Activated CD8-positive, alpha-beta memory T cell treated with anti-CD3 and anti-CD28 coated beads for 24 hours (primary cell): Measurements from ENCODE around the gene REG1A.

Experiments
- DNase-seq: peaks from one replicate; pipeline ENCODE4 v3.0.0-alpha.2; 2020

REG1A gene

DNA sequence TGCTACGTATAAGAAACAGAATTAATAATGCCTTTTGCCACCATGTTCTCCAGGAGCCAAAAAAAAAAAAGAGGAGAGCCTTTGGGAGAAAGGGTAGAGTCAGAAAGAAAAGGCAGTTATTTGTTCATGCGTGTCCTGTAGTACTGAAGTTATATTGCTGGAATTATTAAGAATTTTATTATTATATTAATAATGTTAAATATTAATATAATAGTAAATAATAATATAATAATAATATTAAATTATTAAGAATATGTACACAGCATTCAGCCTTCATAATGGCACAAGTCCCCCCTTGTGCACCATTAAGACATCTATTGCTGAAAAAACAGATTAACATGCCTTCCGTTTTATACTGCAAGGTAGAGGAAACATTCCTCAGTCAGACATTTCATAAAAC lies 8.1 kb downstream of the REG1A start:
- DNase-seq, result no peak

DNA sequence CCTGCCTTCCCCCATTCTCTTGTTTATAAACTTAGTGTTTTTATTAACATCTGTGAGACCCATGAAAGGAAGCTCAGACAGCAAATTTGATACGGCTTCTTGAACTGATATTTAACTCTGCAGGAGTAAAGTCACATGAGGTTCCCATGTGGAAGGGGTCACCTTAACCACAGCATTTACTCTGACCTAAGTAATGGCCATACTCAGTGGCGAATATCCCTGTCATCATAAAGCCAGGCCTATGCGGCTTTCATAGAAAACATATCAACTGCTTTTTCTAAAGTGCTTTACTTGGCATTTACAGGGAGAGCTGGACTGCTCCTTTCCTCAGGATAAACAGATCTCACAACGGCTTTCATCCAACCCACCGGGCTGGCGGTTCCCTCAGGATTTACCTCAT lies 9.0 kb downstream of the REG1A start:
- no peak for DNase-seq

GRCh38 chr2:79129804-79130203 lies 9.5 kb downstream of the REG1A start:
- DNase-seq, result no peak

DNA sequence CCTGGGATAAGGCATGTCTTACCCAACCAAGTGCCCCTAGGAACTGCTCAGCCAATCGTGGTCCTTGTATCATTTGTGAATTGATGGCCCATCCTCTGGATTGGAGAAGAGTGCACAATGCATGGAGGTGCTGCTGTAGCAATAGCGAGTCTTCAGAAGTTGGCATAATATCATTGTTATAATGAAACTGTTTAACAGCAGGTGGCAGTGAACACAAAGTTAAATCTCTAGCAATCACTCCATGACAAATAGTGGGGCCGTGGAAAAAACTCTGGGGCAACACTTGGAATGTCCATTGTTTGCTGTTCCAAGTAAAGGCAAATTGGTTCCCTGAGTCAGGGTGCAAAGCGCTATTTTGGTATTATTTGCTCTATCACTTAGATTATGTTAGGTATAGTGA lies 11.4 kb downstream of the REG1A start:
- no peak for DNase-seq

GRCh38 chr2:79138385-79138784 lies 18.1 kb downstream of the REG1A start:
- DNase-seq, result no peak

DNA sequence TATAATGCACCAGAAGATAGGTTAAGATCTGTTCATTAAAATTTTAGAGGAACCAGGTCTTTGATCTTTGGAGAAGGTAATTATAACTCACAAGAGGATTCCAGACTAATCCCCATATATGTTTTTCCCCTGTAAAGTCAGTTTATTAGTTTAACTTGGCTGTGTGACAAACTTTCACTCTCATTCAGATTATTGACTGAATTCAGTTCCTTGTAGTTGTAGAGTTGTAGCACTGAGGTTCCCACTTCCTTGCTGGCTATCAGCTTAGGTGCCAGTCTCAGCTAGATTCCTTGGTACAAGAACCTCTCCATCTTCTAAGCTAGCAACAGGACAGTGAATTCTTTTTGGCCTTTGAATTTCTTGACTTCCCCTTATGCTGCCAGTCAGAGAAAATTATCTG lies 19.1 kb downstream of the REG1A start:
- DNase-seq, result no peak

- DNase-seq, result no peak
Observed at GRCh38 chr2:79155826-79156476, 35.7 kb downstream of the REG1A start.

- DNase-seq, result no peak
Observed at GRCh38 chr2:79159030-79159429, 38.7 kb downstream of the REG1A start.

- no peak for DNase-seq
Observed at GRCh38 chr2:79159653-79160052, 39.4 kb downstream of the REG1A start, which contains the start of gene REG3A. TSS of gene REG3A (minus strand) at chr2:79159753. CDS start at chr2:79159405, 348 bp downstream.

GRCh38 chr2:79162132-79162531 lies 41.8 kb downstream of the REG1A start:
- no peak for DNase-seq

GRCh38 chr2:79162801-79163200 lies 42.5 kb downstream of the REG1A start:
- no peak for DNase-seq

DNA sequence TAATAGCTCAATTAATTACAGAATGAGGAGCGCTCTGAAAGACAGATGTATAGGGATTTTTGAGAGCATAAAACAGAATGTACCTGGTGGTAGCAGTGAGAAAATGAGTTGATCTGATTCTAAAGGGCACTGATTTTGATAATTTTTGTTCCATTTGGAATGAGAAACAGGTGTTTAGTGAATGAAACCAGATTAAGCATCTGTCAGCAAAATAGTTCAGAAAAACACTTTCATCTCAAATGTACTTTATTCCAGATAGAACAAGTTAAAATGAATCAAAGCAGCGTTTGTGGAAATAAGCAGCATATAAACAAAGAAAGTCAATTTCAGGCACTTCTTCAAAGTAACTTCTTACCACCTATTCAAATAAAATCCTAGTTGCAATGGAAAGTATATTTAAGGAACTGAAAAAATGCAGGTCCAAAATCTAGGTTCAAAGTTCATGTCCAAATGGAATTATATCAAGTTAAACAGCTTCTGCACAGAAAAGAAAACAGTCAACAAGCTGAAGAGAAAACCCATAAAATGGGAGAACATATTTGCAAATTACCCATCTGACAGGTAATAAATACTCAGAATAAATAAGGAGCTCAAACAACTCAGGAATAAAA lies 51.2 kb downstream of the REG1A start:
- DNase-seq, result no peak
